ENCODE results near the gene TSEN34.

- TF ChIP-seq POLR2A (IDR thresholded peaks at IDR 0.05; ENCODE audit: low read length) (no peak), GATA1 (IDR thresholded peaks at IDR 0.05; ENCODE audit: low read depth, low read length) (no peak)
Observed at GRCh38 chr19:54197121-54197520, 6.0 kb downstream of the TSEN34 start.

All from erythroblast (primary cell).